Ovary (tissue), 3 donors: ENCODE measurements around the gene TMEM109.

Source experiments
- EP300 ChIP-seq: sonication (generic); formaldehyde crosslinking; IDR thresholded peaks from one replicate; pipeline ENCODE4 v1.6.1; 2017; ENCODE audit warnings: antibody characterized with exemption
- POLR2A ChIP-seq: fragments of 450-650 bp; IDR thresholded peaks from one replicate; pipeline ENCODE4 v1.6.1; 2017; ENCODE audit warnings: antibody characterized with exemption, mild to moderate bottlenecking, moderate library complexity
- TF ChIP-seq, protein P1 (sequence below), 3 donors: fragments of 450-650 bp in 2 of 3; fragments of 200-600 bp in 1 of 3; IDR thresholded peaks; one replicate each; pipeline versions ENCODE4 v1.5.1 to v1.8.0; 2016 to 2022; ENCODE audit warnings: antibody characterized with exemption in 3 of 3, mild to moderate bottlenecking in 1 of 3
- donor health status: DM: no; HTN: no; CAD: no.

GRCh38 chr11:60964801-60965200 is 50.8 kb downstream of the TMEM109 start:
- TF ChIP-seq, protein P1, sequence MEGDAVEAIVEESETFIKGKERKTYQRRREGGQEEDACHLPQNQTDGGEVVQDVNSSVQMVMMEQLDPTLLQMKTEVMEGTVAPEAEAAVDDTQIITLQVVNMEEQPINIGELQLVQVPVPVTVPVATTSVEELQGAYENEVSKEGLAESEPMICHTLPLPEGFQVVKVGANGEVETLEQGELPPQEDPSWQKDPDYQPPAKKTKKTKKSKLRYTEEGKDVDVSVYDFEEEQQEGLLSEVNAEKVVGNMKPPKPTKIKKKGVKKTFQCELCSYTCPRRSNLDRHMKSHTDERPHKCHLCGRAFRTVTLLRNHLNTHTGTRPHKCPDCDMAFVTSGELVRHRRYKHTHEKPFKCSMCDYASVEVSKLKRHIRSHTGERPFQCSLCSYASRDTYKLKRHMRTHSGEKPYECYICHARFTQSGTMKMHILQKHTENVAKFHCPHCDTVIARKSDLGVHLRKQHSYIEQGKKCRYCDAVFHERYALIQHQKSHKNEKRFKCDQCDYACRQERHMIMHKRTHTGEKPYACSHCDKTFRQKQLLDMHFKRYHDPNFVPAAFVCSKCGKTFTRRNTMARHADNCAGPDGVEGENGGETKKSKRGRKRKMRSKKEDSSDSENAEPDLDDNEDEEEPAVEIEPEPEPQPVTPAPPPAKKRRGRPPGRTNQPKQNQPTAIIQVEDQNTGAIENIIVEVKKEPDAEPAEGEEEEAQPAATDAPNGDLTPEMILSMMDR (IDR thresholded peaks at IDR 0.05), result no peak
- TF ChIP-seq POLR2A (no peak), EP300 (no peak)
